DMS79 treated with DMSO at 0.1 percent for 48 hours (cell line): ENCODE data around the gene RSKR.
"Not testable (repeated sequence)": the region's sequence is repeated elsewhere in the genome, so short reads cannot be mapped to it uniquely, and the experiment has no call there.

Experiments used
- DNase-seq: peaks from one replicate; lab custom pipeline; 2025; lab: John Stamatoyannopoulos, UW

Gene RSKR

GRCh38 chr17:28613931-28614381 lies at the start of gene RSKR:
RSKR (minus strand) TSS chr17:28614185; CDS start chr17:28614161, 24 bp downstream.
- no peak for DNase-seq

- no peak for DNase-seq
These were observed 49.7 kb upstream of the RSKR start for GRCh38 chr17:28663723-28664122.

GRCh38 chr17:28662527-28662829 lies 48.5 kb upstream of the RSKR start:
- DNase-seq: peak; percentile 27

- DNase-seq: peak; percentile 95
These were observed 47.9 kb upstream of the RSKR start, which contains the start of the genes SDF2 and SUPT6H for GRCh38 chr17:28661635-28662526. SDF2 (minus strand) TSS chr17:28661906; CDS start chr17:28661876, 30 bp downstream. SUPT6H (plus strand) TSS chr17:28662205; CDS start chr17:28673402, 11,197 bp downstream.

GRCh38 chr17:28659497-28659881 lies 45.5 kb upstream of the RSKR start:
- not testable (repeated sequence) for DNase-seq

- DNase-seq: not testable (repeated sequence)
These were observed 44.9 kb upstream of the RSKR start for GRCh38 chr17:28658766-28659496.

GRCh38 chr17:28658342-28658741 lies 44.4 kb upstream of the RSKR start:
- not testable (repeated sequence) for DNase-seq

GRCh38 chr17:28657756-28658155 lies 43.8 kb upstream of the RSKR start:
- no peak for DNase-seq

GRCh38 chr17:28655160-28655559 lies 41.2 kb upstream of the RSKR start:
- DNase-seq: no peak

GRCh38 chr17:28648698-28649097 lies 34.7 kb upstream of the RSKR start:
- DNase-seq: no peak

GRCh38 chr17:28646039-28646754 lies 32.2 kb upstream of the RSKR start:
- DNase-seq: no peak

GRCh38 chr17:28645576-28645939 lies 31.6 kb upstream of the RSKR start:
- no peak for DNase-seq

GRCh38 chr17:28644787-28645575 lies 31.0 kb upstream of the RSKR start, which contains the start of gene BLTP2:
BLTP2 (minus strand) TSS chr17:28645158; CDS start chr17:28645056, 102 bp downstream.
- peak; percentile 87 for DNase-seq

- peak; percentile 16 for DNase-seq
These were observed 30.2 kb upstream of the RSKR start for GRCh38 chr17:28643983-28644786.

GRCh38 chr17:28641579-28641978 lies 27.6 kb upstream of the RSKR start:
- DNase-seq: no peak

GRCh38 chr17:28635506-28635905 lies 21.5 kb upstream of the RSKR start:
- DNase-seq: no peak

GRCh38 chr17:28634206-28634865 lies 20.4 kb upstream of the RSKR start:
- peak; percentile 87 for DNase-seq

GRCh38 chr17:28626818-28627217 lies 12.8 kb upstream of the RSKR start:
- DNase-seq: no peak

- no peak for DNase-seq
These were observed 10.2 kb upstream of the RSKR start for GRCh38 chr17:28624148-28624547.

GRCh38 chr17:28623696-28624095 lies 9.7 kb upstream of the RSKR start:
- no peak for DNase-seq
